HS-27A (cell line): Measurements from ENCODE around the gene CYBA.
"Not testable (repeated sequence)": the region's sequence is repeated elsewhere in the genome, so short reads cannot be mapped to it uniquely, and the experiment has no call there.

ENCODE experiments used
- DNase-seq: peaks from one replicate; pipeline ENCODE4 v3.0.0-alpha.2; 2012; ENCODE audit warnings: low read depth, missing footprints

CYBA gene

DNA sequence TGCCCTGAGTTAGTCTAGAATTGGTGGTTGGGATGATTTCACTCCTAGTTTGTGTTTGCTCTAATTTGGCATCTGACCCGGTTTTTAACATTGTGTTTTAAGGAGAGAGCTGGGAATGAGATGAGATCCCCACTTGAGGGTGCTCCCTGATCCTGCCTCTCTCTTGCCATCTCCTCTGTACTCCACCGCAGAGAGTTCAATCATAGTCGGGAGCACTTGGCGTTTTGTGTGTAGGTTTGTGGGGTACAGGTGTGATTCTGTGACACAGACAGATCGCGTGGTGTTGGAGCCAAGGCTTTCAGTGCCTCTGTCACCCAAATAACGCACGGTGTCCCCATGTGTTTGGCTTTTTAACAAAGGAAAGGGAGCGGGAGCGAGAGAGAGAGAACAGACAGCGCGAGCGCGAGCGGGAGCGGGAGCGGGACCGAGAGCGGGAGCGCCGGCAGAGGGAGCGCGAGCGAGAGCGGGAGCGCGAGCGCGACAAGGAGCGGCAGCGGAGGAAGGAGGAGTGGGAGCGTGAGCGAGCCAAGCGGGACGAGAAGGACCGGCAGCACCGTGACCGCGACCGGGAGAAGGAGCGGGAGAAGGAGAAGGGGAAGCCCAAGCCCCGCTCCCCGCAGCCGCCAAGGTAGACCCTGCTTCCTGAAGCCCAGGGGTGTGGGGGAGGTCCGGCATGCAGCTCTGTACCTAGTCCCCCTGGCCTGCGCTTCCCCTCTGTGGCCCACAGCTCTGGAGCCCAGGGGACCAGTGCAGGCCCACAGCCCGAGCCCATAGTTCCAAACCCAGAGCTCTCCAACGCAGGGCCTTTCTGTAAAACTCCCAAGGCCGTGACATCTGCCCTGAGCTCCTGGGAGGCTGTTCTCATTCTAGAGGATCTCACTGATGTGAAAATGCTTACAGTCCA lies 39.7 kb downstream of the CYBA start:
- no peak for DNase-seq

DNA sequence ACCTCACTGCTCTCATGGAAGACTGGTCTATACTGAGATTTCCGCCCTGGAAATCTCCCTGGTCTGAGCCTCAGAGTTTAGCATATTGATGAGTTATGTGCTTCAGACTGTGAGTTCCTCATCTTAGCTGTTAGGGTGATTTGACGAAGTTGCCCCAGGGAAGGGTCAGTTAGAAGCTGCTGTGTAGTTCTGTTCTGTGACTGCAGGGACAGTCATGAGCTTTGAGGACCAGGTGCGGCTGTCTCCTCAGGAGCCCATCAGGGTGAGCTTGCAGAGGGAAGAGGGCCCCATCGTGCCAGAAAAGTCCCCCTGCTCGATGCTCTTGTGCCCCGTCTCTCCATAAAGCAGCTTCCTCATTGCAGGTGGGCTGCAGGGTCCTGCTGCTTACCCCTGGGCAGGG lies 40.8 kb downstream of the CYBA start:
- DNase-seq: no peak

DNA sequence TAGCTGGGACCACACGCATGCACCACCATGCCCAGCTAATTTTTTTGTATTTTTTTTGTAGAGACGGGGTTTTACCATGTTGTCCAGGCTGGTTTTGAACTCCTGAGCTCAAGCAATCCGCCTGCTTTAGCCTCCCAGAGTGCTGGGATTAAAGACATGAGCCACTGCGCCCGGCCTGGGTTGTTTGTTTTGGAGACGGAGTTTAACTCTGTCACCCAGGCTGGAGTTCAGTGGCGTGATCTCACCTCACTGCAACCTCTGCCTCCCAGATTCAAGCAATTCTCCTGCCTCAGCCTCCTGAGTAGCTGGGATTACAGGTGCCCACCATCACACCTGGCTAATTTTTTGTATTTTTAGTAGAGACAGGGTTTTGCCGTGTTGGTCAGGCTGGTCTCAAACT lies 41.4 kb downstream of the CYBA start:
- DNase-seq: not testable (repeated sequence)

- DNase-seq: no peak
Measured at GRCh38 chr16:88608076-88608475, 42.8 kb downstream of the CYBA start.

- DNase-seq: no peak
Measured at GRCh38 chr16:88606148-88606757, 44.6 kb downstream of the CYBA start.

- no peak for DNase-seq
Measured at GRCh38 chr16:88605186-88606147, 45.4 kb downstream of the CYBA start.

DNA sequence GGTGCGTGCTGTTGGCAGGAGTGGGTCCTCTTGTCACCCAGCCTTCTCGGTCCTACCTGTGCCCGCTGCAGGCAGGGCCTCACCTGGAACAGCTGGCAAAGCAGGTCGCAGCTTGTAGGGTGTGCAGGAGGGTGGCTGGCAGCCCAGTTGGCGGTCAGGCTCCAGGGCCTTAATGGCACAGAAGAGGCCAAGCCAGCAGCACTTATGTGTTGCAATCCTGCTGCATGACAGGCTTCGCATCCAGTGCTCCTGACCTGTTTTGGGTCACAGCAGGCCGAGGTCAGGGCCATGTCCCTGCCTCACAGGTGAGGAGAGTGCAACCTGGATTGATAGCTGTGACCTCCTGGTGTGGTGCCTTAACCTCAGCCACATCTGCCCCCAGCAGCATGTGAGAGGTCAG lies 48.8 kb downstream of the CYBA start:
- no peak for DNase-seq

DNA sequence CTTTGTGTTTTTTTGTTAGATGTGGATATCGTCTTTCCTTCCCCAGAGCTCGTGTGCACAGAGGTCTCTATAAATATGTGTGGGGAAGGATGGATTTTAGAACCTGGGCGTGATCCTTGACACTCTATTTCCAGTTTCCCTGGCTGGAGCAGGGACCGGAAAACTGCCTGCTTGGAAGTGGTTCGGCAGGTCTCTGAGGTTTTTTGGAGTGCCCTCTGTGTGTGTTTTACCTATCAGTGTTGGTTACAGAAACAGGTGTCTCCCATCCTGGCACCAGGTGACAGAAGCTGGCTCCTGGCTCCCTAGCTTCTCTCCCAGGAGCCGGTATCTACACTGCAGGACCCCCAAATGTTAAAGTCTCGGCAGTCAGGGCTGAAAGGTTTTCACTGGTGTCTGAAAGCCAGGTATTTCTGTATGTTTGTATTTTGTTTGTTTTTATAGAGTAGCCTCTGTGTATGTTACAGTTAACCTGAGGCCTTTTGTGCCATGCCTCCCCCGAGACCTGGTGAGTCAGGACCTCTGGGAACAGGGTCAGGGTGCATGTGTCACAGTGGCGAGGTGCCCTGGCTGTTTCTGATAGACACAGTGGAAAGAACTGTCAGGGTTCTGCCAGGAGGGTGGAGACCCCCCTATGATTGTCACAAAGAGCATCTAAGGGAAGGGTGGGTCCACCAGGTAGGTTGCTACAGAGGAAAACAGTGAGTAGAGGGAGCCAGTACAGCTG lies 49.4 kb downstream of the CYBA start:
- DNase-seq: no peak

DNA sequence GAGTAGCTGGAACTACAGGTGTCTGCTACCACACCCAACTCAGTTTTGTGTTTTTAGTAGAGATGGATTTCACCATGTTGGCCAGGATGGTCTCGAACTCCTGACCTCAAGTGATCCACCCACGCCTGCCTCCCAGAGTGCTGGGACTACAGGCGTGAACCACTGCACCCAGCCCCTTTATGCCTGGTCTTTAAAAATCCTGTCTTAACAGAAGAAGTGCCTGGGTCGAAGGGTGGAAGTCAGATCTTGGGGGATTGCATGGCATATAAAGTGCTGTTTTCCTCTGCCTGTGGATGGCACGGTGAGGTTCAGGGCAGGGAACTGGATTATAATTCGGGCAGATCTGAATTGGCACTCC lies 50.3 kb downstream of the CYBA start:
- DNase-seq: no peak

- DNase-seq: no peak
Measured at GRCh38 chr16:88599825-88600538, 50.9 kb downstream of the CYBA start.

GRCh38 chr16:88599092-88599733 lies 51.6 kb downstream of the CYBA start:
- DNase-seq: no peak

- DNase-seq: no peak
Measured at GRCh38 chr16:88597856-88598491, 52.9 kb downstream of the CYBA start.

DNA sequence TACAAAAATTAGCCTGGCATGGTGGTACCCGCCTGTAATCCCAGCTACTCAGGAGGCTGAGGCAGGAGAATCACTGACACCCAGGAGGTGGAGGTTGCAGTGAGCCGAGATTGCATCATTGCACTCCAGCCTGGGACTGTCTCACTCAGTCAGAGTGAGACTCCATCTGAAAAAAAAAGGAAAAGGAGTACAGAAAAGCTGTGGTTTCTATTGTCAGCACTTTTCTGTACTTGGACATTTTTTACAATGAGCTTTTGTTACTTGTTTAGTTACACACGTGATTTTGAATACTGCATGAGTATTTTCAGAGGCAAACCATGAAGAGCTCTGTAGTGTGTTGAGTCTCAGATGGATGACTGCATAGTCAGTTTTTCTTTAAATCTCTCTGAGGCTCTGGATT lies 54.4 kb downstream of the CYBA start:
- no peak for DNase-seq

DNA sequence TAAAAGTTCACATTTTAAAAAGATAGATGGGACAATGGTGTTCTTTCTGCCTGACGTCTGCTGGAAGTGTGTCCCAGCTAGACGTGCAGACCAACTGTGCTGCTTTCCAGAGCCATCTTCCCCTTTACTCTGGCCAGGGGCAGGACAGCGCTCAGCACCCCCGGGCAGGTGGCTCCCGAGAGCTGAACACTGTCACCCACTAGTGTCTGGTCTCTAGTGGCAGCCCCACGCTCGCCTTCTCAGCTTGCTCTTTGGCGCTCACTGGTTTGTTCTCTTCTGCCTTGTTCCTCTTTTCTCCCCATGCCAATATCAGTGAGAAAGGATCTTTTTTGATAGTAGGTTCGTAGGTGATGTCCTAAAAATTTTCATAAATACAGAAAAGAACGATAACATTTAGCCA lies 54.9 kb downstream of the CYBA start:
- no peak for DNase-seq

- no peak for DNase-seq
Measured at GRCh38 chr16:88595101-88595500, 55.8 kb downstream of the CYBA start.

DNA sequence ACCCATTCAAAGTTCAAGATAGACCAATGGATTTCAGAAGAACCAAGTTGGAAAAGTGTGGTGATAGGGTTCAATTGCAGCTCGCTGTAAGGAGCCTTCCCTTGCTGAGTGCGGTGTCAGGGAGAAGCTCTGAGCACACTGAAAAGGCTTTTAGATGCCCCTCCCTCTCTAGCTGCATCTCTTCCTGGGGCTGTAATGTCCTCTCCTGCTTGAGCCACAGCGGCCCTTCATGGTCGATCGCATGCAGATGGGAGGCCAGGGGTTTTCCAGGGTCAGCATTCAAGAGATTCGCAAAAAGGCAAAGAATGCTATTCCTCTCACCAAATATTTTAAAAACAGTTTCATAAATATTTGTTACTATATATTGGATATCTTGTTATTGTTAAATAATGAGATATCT lies 56.9 kb downstream of the CYBA start:
- no peak for DNase-seq

DNA sequence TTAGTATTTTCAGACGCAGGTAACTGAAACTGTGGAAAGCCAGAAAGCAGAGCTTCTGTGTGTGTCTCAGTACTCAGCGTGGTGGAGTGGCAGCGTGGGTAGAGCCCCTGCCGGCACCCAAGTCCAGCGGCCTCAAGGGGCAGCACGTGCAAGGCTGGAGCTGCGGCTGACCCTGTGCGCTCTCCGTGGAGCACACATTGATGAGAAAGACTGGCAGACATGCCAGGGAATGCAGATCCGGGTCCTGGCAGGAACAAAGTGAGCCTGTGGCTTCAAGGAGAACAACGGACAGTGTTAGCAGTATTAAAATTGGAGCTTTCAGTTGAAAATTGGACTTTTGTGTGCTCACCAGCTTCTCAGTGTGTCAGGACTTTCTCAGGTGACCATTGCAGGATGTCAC lies 57.4 kb downstream of the CYBA start:
- DNase-seq: no peak
